GM23338 (cell line): Measurements from ENCODE around the gene DENND5A. TPM values are rescaled to one million over a fixed set of nuclear protein-coding genes. Genes with fewer than 3 reads are reported as not detected.

Experiments used
- CREB1 ChIP-seq: fragments of 250-450 bp; sonication (Bioruptor Pico); IDR thresholded peaks from 2 replicates; pipeline ENCODE4 v1.5.0; 2020; ENCODE audit warnings: low read depth, mild to moderate bottlenecking, moderate library complexity
- CTCF ChIP-seq, 2 experiments: fragments of 200-600 bp in 1 of 2; sonication (generic) in 1 of 2; conservative IDR thresholded peaks; 2 replicates each; pipeline versions ENCODE4 v1.5.1 to v1.6.1; 2016 to 2017; ENCODE audit warnings: antibody characterized with exemption in 2 of 2, low read depth in 2 of 2, mild to moderate bottlenecking in 2 of 2, moderate library complexity in 1 of 2
- JUNB ChIP-seq: IDR thresholded peaks from one replicate; pipeline ENCODE4 v1.6.1; 2016; ENCODE audit warnings: antibody characterized with exemption; ENCODE audit not compliant: unreplicated experiment
- POLR2AphosphoS5 ChIP-seq: IDR thresholded peaks from 2 replicates; pipeline ENCODE4 v1.6.1; 2016; ENCODE audit warnings: antibody characterized with exemption, low read depth
- ZNF114 ChIP-seq: fragments of 250-450 bp; sonication (Bioruptor Pico); IDR thresholded peaks from 2 replicates; pipeline ENCODE4 v1.5.0; 2020; ENCODE audit warnings: mild to moderate bottlenecking, moderate library complexity
- microRNA-seq: library from miRNA; unstranded; fragments of <30 nt; microRNA quantifications from one replicate; pipeline ENCODE4, GENCODE V29; 2017
- polyA plus RNA-seq: library from polyadenylated mRNA; unstranded; fragments of >200 nt; fragmentation: Nextera tagmentation; extraction: Ambion mirVana; gene quantifications from 2 replicates; pipeline ENCODE4 v1.2.1, GENCODE V29; 2016
- small RNA-seq: library from RNA; depleted of rRNA; stranded (forward); fragments of <200 nt; gene quantifications from one replicate; pipeline ENCODE3, GENCODE V24; 2014; ENCODE audit warnings: low replicate concordance
- total RNA-seq: library from RNA; depleted of rRNA; stranded (reverse); fragments of >200 nt; shearing (Covaris generic); gene quantifications from 2 replicates; pipeline ENCODE4 v1.2.3, GENCODE V29; 2014; rRNA removed

Gene DENND5A
- total and polyA plus RNA-seq, 2 experiments from 2014 or later, result 28.1 to 56.3 TPM

DNA sequence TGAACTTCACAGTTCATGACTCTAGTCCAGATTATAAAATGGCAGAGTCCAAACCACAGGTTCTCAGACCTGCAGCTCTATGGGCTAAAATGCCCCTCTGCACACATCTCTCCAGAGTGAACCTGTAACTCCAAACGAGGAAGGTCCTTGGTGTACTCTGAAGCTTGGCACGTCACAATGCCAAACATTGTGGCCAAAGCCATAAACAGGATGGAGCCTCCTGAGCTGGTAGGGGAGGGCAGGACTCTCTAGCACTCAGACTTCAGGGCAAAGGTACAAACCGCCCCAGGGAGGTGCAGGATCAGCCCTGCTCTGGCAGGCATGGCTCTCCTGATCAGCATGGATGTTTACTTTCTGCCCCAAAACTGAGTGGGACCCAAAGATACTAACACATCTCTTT lies 176.1 kb downstream of the DENND5A start (continued):
- TF ChIP-seq CTCF (conservative IDR thresholded peaks at IDR 0.05; ENCODE audit: low read depth in 2 of 2), result no peak
- no peak for TF ChIP-seq POLR2AphosphoS5
- no peak for TF ChIP-seq ZNF114
- no peak for TF ChIP-seq CREB1 (CRISPR knock-in tag)
- TF ChIP-seq JUNB, result no peak

Small RNAs within 50 kb of the gene (microRNA-seq; reads per million reads assigned to microRNA genes)
- not detected for gene MIR5691

Small RNAs within 50 kb of the gene (small RNA-seq; reads per million reads assigned to genes)
- gene MIR5691 (not detected), gene RF00017 (not detected)

Other genes starting within 250 kb of the DENND5A start
- gene SCUBE2, start 173.8 kb downstream of the DENND5A start, total RNA-seq, result 0.63 TPM in 1 of 2 replicates, not detected in the other
- 0.47 and 1.2 TPM in 2 replicates for gene SCUBE2, start 173.8 kb downstream of the DENND5A start, polyA plus RNA-seq
- 53.8 and 75.9 TPM in 2 replicates for gene TMEM41B, start 49.2 kb upstream of the DENND5A start, total RNA-seq
- 31.8 and 34.4 TPM in 2 replicates for gene TMEM41B, start 49.2 kb upstream of the DENND5A start, polyA plus RNA-seq
- gene IPO7, start 119.3 kb upstream of the DENND5A start, total RNA-seq, result 271 and 328 TPM in 2 replicates
- 56.1 TPM in 2 replicates for gene IPO7, start 119.3 kb upstream of the DENND5A start, polyA plus RNA-seq
- 43.3 and 44.2 TPM in 2 replicates for gene ZNF143, start 195.7 kb upstream of the DENND5A start, total RNA-seq
- 30.7 and 33.5 TPM in 2 replicates for gene ZNF143, start 195.7 kb upstream of the DENND5A start, polyA plus RNA-seq